ENCODE results near the gene TMEM63A.
A peak's percentile ranks its signal among the peaks of the same experiment; 100 is the strongest.

TMEM63A gene

DNA sequence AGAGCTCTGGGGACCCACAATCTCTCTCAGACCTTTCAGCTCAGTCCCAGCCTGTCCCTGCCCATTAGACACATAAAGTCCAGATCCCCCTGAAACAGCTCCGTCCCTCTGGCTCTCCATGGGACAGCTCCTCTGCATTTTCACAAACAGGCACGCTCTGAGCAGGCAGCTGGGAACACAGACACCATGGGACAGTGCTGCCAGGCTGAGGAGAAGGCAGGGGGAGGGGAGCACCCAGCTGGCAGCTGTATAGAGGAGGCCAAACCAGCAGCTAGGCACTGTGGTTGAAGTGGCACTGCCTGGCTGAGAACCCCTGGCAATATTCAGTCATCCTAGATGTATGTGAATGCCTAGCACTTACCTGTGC is 2.0 kb downstream of the TMEM63A start:
- TF ChIP-seq, protein P1, sequence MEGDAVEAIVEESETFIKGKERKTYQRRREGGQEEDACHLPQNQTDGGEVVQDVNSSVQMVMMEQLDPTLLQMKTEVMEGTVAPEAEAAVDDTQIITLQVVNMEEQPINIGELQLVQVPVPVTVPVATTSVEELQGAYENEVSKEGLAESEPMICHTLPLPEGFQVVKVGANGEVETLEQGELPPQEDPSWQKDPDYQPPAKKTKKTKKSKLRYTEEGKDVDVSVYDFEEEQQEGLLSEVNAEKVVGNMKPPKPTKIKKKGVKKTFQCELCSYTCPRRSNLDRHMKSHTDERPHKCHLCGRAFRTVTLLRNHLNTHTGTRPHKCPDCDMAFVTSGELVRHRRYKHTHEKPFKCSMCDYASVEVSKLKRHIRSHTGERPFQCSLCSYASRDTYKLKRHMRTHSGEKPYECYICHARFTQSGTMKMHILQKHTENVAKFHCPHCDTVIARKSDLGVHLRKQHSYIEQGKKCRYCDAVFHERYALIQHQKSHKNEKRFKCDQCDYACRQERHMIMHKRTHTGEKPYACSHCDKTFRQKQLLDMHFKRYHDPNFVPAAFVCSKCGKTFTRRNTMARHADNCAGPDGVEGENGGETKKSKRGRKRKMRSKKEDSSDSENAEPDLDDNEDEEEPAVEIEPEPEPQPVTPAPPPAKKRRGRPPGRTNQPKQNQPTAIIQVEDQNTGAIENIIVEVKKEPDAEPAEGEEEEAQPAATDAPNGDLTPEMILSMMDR (IDR thresholded peaks at IDR 0.05; ENCODE audit: insufficient read depth, low read length, poor library complexity, severe bottlenecking), result no peak
- H3K4me3 ChIP-seq (replicated peaks; ENCODE audit: low read depth, low read length), result no peak overlapping the region

DNA sequence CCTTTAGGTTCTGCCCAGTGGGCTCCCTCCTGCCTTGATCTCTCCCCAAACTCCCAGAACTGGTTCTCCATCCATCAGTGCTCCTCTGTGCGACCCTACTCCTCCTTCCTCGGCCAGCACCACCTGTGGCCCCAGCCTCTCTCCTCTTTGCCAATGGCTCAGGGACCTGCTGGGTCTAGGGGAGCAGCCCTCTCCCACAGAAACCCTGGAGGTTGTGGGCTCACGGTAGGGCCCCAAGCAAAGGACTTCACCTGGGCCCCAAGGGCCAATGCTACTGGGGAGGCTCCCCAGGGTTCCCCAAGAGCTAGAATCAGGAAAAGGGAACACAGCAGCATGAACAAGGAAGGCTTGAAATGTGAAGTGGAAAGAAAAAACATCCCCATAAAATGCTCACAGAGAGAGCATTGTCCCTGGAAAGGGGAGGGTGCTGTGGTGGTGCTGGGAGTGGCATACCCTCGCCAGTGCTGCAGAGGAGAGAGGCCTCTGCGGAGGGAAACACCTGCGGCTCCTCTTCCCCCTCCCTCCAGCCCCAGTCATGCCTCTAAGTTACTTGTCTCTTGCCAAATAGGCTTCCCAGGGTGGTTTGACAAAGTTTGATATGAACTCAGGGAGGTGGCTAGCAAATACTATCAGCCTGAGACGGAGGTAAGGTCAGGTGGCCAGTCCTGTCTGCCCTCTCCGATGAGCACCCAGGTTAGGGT is 2.5 kb downstream of the TMEM63A start:
- Histone ChIP-seq H3K27me3 (replicated peaks; ENCODE audit: control insufficient read depth, insufficient read depth, low read length) (no peaks in the 10 kb centered on the region), H3K36me3 (ENCODE audit: control insufficient read depth, insufficient read depth, low read length) (peaks cover 1% of the 10 kb centered on the region), H3K4me3 (replicated peaks; ENCODE audit: low read depth, low read length) (no peak overlapping the region)
- DNase-seq (ENCODE audit: extremely low read depth, insufficient read length), result no peak
- TF ChIP-seq, protein P1 (IDR thresholded peaks at IDR 0.05; ENCODE audit: insufficient read depth, low read length, poor library complexity, severe bottlenecking), result no peak

More for the DNA sequence above, 2.0 kb downstream of the TMEM63A start:
- no peak for DNase-seq (ENCODE audit: extremely low read depth, insufficient read length)
- H3K36me3 ChIP-seq (ENCODE audit: control insufficient read depth, insufficient read depth, low read length), result peaks cover 1% of the 10 kb centered on the region
- H3K27me3 ChIP-seq (replicated peaks; ENCODE audit: control insufficient read depth, insufficient read depth, low read length), result no peaks in the 10 kb centered on the region

DNA sequence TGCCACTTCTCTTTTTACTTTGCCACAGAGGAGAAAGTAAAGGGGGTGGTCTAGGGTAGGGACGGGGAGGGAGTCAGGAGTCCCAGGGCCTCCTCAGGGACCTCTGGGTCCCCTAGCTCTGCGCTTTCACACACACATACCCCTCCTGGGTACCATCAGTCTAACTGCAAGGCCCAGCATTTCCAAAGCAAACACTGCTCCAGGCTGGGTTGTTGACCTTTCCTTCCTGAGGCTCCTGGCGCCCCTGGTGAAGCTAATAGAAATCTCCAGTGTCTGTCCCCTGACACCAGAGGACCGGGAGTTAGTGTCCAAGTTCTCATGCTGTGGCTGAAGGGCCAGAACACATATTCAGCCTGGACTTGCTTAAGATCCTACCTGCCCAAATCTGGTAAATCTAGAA is 3.9 kb downstream of the TMEM63A start:
- Histone ChIP-seq H3K4me3 (replicated peaks; ENCODE audit: low read depth, low read length) (no peak overlapping the region), H3K27me3 (replicated peaks; ENCODE audit: control insufficient read depth, insufficient read depth, low read length) (no peaks in the 10 kb centered on the region), H3K36me3 (ENCODE audit: control insufficient read depth, insufficient read depth, low read length) (peaks cover 2% of the 10 kb centered on the region)
- no peak for DNase-seq (ENCODE audit: extremely low read depth, insufficient read length)
- TF ChIP-seq, protein P1 (IDR thresholded peaks at IDR 0.05; ENCODE audit: insufficient read depth, low read length, poor library complexity, severe bottlenecking), result no peak

DNA sequence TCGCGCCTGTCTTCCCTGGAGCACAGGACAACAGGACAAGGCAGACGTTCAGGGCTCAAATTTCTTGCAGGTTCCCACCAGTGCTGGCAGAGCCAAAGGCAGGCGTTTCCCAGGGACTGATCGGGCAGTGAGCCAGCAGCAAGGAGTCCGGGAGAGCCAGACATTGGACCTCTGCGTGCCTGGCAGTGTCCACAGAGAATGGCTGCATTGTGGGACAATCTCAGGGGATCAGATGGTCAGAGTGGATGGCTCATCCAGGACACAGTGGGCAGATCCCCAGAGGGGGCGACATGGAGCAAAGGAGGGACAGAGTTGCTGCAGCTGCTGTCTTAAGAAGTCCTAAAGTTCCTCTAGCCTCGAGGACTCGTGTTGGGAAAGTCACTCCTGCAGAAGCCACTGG is 4.6 kb downstream of the TMEM63A start:
- no peak overlapping the region for H3K4me3 ChIP-seq (replicated peaks; ENCODE audit: low read depth, low read length)
- TF ChIP-seq, protein P1 (IDR thresholded peaks at IDR 0.05; ENCODE audit: insufficient read depth, low read length, poor library complexity, severe bottlenecking), result peak; percentile 61
- no peak for DNase-seq (ENCODE audit: extremely low read depth, insufficient read length)
- H3K27me3 ChIP-seq (replicated peaks; ENCODE audit: control insufficient read depth, insufficient read depth, low read length), result no peaks in the 10 kb centered on the region
- H3K36me3 ChIP-seq (ENCODE audit: control insufficient read depth, insufficient read depth, low read length), result peaks cover 4% of the 10 kb centered on the region

DNA sequence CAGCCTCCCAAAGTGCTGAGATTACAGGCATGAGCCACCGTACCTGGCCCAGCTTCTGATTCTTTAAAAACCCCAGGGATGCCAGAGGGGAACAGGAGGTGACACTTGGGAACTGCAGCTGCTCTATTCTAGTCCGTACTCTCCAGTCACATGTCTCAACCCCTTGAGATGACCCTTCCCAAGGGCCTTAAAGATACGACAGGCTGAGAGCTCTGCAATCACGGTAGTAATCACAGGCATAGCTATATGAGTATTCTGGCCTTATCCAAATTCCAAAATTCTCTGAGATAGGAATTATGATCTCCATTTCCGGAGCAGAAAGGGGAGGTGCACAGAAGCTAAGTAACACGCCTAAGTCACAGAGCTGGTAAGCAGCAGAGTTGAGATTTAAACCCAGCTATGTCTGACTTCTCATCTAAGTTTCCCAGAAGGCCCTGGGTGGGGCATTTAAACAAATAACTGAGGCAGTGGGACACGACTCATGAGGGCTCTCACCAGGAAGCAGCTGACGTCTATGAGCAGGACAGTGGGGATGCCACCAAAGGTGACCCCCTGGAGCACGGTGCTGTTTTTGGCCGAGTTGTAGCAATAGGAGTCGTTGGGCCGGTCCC is 5.2 kb downstream of the TMEM63A start:
- no peaks in the 10 kb centered on the region for H3K27me3 ChIP-seq (replicated peaks; ENCODE audit: control insufficient read depth, insufficient read depth, low read length)
- H3K4me3 ChIP-seq (replicated peaks; ENCODE audit: low read depth, low read length), result no peak overlapping the region
- peaks cover 4% of the 10 kb centered on the region for H3K36me3 ChIP-seq (ENCODE audit: control insufficient read depth, insufficient read depth, low read length)
- TF ChIP-seq, protein P1 (IDR thresholded peaks at IDR 0.05; ENCODE audit: insufficient read depth, low read length, poor library complexity, severe bottlenecking), result no peak
- no peak for DNase-seq (ENCODE audit: extremely low read depth, insufficient read length)

Data from GM06990 (cell line).